Measurements from ENCODE around the gene ERVV-1. TPM values are rescaled to one million over a fixed set of nuclear protein-coding genes. Genes with fewer than 3 reads are reported as not detected.
"Not testable (repeated sequence)": the region's sequence is repeated elsewhere in the genome, so short reads cannot be mapped to it uniquely, and the experiment has no call there.

Gene ERVV-1
- total RNA-seq = not detected in 2 replicates

GRCh38 chr19:53013621-53014020, at the start of gene ERVV-1:
Gene ERVV-1, plus strand, starts transcription at chr19:53013921. Its CDS starts 170 bp downstream, at chr19:53014091.
- no peak for DNase-seq (ENCODE audit: extremely low read depth, low read depth, low spot score)

DNA sequence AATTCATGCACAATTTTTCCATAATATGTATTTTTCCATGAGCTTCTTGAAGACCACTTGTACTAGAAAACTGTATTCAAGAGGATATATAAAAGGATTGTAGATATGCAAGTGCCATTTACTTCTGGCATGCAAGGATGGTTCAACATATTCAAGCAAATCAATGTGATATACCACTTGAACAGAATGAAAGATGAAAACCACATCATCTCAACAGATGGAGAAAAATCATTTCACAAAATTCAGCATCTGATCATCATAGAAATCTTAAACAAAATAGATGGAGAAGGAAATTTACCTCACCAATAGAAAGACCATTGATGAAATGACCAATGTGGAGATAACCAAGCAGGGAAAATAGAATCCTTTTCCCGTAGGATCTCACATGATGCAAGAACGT, 45.9 kb upstream of the ERVV-1 start:
- no peak for DNase-seq (ENCODE audit: extremely low read depth, low read depth, low spot score)

DNA sequence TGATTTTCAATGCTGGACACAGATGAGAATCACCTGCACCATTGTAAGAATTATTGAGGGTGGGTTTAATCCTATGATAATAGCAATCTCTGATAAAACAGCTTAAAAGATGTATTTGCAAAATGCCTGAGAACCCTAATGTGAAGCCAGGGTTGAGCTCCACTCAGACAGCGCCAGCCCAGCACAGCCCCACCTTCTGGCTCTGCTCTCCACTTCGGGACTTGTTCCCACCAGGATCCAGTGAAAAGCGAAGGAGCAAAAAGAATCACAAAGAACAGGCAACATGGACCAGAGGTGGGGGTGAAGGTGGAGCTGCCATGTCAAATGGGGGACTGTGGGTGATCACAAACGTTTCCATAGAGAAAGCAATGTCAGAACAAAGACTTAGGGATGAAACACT, 32.4 kb upstream of the ERVV-1 start:
- no peak for DNase-seq (ENCODE audit: extremely low read depth, low read depth, low spot score)

- not testable (repeated sequence) for DNase-seq (ENCODE audit: extremely low read depth, low read depth, low spot score)
These were observed 30.6 kb upstream of the ERVV-1 start for GRCh38 chr19:52983167-52983566.

DNA sequence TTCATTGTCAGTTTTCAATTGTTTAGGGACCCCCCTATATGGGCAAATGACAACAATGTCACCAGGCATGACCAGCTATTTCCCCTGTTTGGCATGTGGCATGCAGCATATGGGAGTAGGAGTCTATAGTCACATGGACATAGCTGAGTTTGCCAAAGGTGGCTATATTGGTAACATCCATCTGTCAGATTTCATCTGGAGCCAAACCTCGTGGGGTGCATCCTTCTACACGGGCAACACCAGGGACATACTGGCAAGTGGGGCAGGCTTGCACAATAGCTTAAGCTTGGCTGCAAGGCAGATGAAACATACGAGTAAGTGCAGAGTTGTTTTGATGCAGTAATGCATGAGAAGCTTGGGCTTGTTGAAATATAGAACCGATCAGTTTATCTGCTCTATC, 26.5 kb upstream of the ERVV-1 start:
- no peak for DNase-seq (ENCODE audit: extremely low read depth, low read depth, low spot score)

GRCh38 chr19:52988506-52988905, 25.2 kb upstream of the ERVV-1 start:
- no peak for DNase-seq (ENCODE audit: extremely low read depth, low read depth, low spot score)

DNA sequence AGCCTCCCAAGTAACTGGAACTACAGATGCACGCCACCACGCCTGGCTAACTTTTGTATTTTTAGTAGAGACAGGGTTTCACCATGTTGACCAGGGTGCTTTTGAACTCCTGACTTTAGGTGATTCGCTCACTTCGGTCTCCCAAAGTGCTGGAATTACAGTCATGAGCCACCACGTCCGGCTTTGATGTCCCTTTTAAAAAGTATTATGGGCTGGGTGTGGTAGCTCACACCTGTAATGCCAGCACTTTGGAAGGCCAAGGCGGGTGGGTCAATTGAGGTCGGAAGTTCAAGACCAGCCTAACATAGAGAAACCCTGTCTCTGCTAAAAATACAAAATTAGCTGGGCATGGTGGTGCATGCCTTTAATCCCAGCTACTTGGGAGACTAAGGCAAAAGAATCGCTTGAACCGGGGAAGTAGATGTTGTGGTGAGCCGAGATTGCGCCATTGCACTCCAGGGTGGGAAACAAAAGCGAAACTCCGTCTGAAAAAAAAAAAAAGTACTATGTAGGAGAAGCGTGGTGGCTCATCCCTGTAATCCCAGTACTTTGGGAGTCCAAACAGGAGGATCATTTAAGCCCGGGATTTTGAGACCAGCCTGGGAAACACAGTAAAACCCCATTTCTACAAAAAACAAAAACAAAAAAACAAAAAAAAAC, 22.8 kb upstream of the ERVV-1 start:
- no peak for DNase-seq (ENCODE audit: extremely low read depth, low read depth, low spot score)

GRCh38 chr19:52991484-52991883, 22.2 kb upstream of the ERVV-1 start:
- peak; percentile 62 for DNase-seq (ENCODE audit: extremely low read depth, low read depth, low spot score)

- DNase-seq (ENCODE audit: extremely low read depth, low read depth, low spot score) = no peak
These were observed 21.4 kb upstream of the ERVV-1 start for GRCh38 chr19:52992109-52993004.

- no peak for DNase-seq (ENCODE audit: extremely low read depth, low read depth, low spot score)
These were observed 20.2 kb upstream of the ERVV-1 start for GRCh38 chr19:52993342-52994178.

DNA sequence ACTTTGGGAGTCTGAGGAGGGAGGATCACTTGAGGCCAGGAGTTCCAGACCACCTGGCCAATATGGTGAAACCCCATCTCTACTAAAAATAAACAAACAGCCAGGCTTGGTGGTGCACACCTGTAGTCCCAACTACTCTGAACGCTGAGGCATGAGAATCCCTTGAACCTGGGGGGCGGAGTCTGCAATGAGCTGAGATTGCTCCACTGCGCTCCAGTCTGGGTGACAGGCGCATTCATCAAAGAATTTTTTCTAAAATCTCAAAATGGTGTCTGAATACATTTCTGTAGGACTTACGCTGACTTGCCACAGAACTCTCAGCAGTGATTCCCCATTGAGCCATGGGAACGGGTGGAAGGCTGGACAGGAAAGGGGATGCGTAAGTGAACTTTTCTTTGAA, 18.0 kb upstream of the ERVV-1 start:
- DNase-seq (ENCODE audit: extremely low read depth, low read depth, low spot score) = no peak

DNA sequence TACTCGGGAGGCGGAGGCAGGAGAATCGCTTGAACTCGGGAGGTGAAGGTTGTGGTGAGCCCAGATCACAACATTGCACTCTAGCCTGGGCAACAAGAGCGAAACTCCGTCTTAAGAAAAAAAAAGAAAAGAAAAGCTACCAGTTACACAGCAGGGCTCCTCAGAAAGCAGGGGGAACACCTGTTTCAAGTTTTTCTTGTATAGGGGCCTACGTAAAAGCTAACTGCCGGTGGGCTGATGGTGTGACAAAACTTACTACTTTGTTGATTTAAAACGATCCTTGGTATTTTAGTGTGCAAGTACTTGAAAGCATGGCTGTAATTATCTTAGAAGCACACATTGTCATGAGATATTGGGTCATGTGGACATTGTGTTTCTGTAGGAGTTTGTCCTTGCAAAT, 15.7 kb upstream of the ERVV-1 start:
- no peak for DNase-seq (ENCODE audit: extremely low read depth, low read depth, low spot score)

DNA sequence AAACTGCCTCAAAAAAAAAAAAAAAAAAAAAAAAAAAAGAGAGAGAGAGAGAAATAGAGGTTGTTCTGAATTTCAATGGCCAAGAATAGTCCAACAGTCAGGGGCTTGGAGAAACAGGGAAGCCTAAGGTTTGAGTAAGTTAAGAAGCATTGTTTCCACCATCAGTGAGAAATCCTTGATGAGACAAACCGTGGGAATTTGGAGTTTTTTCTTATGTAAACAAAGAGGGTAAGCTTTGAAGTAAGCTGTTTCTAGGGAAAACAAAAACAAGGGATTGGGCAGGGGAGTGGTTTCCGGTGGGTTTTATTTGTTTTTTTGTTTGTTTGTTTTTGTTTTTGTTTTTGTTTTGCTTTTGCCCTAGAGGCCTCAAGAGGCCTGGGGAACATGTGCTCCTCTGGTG, 11.2 kb upstream of the ERVV-1 start:
- DNase-seq (ENCODE audit: extremely low read depth, low read depth, low spot score) = no peak

DNA sequence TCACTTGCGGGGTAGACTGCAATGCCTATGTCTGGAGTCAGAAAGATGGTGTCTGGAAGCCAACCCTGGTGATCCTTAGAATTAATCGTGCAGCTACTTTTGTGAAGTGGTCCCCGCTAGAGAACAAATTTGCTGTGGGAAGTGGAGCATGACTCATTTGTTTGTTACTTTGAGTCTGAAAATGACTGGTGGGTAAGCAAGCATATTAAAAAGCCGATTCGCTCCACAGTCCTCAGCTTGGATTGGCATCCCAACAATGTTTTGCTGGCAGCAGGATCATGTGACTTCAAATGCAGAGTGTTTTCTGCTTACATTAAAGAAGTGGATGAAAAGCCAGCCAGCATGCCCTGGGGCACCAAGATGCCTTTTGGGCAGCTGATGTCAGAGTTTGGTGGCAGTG, 9.5 kb upstream of the ERVV-1 start:
- DNase-seq (ENCODE audit: extremely low read depth, low read depth, low spot score) = no peak

GRCh38 chr19:53007200-53007599, 6.5 kb upstream of the ERVV-1 start:
- DNase-seq (ENCODE audit: extremely low read depth, low read depth, low spot score) = no peak

GRCh38 chr19:53007606-53008005, 6.1 kb upstream of the ERVV-1 start:
- DNase-seq (ENCODE audit: extremely low read depth, low read depth, low spot score) = no peak

DNA sequence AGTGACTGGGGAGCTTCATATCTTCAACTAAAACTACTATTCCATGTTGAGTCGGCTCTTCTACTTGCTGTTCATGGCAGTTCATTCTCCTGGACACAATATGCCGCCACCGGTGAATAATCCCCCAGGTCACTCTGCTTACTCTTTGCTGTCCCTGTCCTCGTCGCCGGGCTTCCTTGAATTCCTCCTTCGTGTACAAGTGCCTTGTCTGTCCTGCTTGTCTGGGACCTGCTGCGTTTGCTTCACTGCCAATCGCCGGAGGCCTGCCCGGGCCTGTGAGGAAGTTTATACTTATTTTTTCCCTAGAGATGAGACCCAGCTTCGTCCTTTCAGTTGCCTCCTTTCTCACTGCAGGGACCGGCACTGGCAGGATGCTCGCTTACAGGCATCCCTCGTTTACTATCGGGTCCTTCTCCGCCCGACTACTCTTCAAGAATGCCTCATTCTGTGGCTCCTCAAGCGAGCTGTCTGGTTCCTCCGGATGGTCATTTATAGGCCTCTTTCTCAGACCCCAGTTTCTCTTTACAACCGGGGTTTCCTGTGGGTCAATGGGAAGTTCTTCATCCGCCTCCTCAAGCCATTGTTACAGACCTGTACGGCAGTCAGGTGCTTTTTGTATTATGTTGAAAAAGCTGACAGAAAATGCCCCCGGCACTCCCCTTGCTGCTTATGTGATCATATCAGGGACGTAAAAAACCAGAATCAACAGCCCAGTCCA, 5.5 kb upstream of the ERVV-1 start:
- no peak for DNase-seq (ENCODE audit: extremely low read depth, low read depth, low spot score)

DNA sequence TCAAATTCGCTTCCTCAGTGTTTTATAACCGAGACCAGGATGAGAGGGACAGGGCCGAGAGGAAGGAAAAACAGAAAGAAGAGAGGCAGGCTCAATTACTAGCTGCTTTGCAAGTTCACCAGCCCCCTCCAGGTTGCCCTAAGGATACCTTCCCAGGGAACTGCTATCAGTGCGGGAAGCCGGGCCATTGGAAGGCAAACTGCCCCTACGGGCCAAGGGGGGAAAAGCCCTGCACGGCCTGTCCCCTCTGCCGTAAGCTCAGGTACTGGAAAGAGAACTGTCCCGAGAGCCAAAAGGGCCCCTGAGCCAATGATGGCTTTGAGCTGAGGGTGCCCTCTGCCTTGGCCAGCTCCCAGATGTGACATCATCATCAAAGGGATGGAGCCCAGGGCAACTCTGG, 3.2 kb upstream of the ERVV-1 start:
- DNase-seq (ENCODE audit: extremely low read depth, low read depth, low spot score) = no peak

GRCh38 chr19:53012006-53012405, 1.7 kb upstream of the ERVV-1 start:
- DNase-seq (ENCODE audit: extremely low read depth, low read depth, low spot score) = no peak

DNA sequence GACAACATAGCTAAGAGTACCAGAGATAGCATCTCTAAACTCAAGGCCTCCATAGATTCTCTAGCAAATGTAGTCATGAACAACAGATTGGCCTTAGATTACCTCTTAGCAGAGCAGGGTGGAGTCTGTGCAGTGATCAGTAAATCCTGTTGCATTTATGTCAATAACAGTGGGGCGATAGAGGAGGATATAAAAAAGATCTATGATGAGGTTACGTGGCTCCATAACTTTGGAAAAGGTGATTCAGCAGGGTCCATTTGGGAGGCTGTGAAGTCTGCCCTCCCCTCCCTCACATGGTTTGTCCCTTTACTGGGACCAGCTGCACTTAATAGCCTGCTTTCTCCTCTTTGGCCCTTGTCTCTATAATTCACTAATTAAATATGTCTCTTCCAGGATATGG, 1.4 kb downstream of the ERVV-1 start:
- DNase-seq (ENCODE audit: extremely low read depth, low read depth, low spot score) = no peak

- no peak for DNase-seq (ENCODE audit: extremely low read depth, low read depth, low spot score)
These were observed 2.0 kb downstream of the ERVV-1 start for GRCh38 chr19:53015730-53016129.
